ENCODE results near the gene SESN1.

SESN1 gene

GRCh38 chr6:108969776-108970175, 124.9 kb downstream of the SESN1 start:
- Histone ChIP-seq H3K27ac (peak overlapping the region in 5 of 11 experiments; percentile 88 to 98 (median 95); a peak in 8 of 22 replicates), H3K36me3 (peaks cover 0 to 6% (median 0%) of the 10 kb centered on the region in 11 experiments; a peak in 3 of 22 replicates), H4K20me1 (no peaks in the 10 kb centered on the region), H3K4me1 (peaks cover 29 to 75% (median 53%) of the 10 kb centered on the region in 10 experiments), H3K9me3 (replicated peaks in 1 of 11) (peaks cover 0 to 27% (median 0%) of the 10 kb centered on the region in 11 experiments; a peak in 8 of 22 replicates), H3K4me2 (peak overlapping the region in 7 of 11 experiments; percentile 11 to 86 (median 81); a peak in 11 of 22 replicates), H3K9ac (no peak overlapping the region; a peak in 1 of 22 replicates), H3K27me3 (no peaks in the 10 kb centered on the region), H3K4me3 (no peak overlapping the region)
- TF ChIP-seq Cebpa-rat (IDR thresholded peaks at IDR 0.05) = no peak

GRCh38 chr6:108968325-108969316, 126.0 kb downstream of the SESN1 start:
- no peaks in the 10 kb centered on the region; a peak in 1 of 22 replicates for H3K36me3 ChIP-seq
- H3K4me2 ChIP-seq = peak overlapping the region; percentile 71 to 92 (median 83); a peak in 21 of 22 replicates

GRCh38 chr6:108966855-108967755, 127.5 kb downstream of the SESN1 start:
- Histone ChIP-seq H3K4me3 (peak overlapping the region in 7 of 10 experiments; percentile 6 to 61 (median 48); a peak in 12 of 20 replicates), H3K27ac (peak overlapping the region; percentile 79 to 98 (median 88)), H4K20me1 (no peaks in the 10 kb centered on the region), H3K9ac (peak overlapping the region; percentile 72 to 89 (median 78)), H3K27me3 (no peaks in the 10 kb centered on the region), H3K36me3 (no peaks in the 10 kb centered on the region), H3K4me2 (peak overlapping the region; percentile 71 to 92 (median 83)), H3K9me3 (replicated peaks in 1 of 11) (peaks cover 0 to 4% (median 0%) of the 10 kb centered on the region in 11 experiments; a peak in 2 of 22 replicates), H3K4me1 (peaks cover 29 to 84% (median 61%) of the 10 kb centered on the region in 10 experiments)
- TF ChIP-seq Cebpa-rat (IDR thresholded peaks at IDR 0.05) = peak in 9 of 11 experiments; percentile 67 to 82 (median 78); a peak in 14 of 22 replicates

More at GRCh38 chr6:108968325-108969316, 126.0 kb downstream of the SESN1 start:
- peaks cover 0 to 16% (median 0%) of the 10 kb centered on the region in 11 experiments; a peak in 8 of 22 replicates for H3K9me3 ChIP-seq (replicated peaks in 1 of 11)
- peak overlapping the region; percentile 79 to 98 (median 88) for H3K27ac ChIP-seq
- H3K27me3 ChIP-seq = no peaks in the 10 kb centered on the region
- peaks cover 29 to 81% (median 57%) of the 10 kb centered on the region in 10 experiments for H3K4me1 ChIP-seq
- H3K9ac ChIP-seq = peak overlapping the region; percentile 4 to 89 (median 73); a peak in 15 of 22 replicates
- H3K4me3 ChIP-seq = no peak overlapping the region
- no peak for TF ChIP-seq Cebpa-rat (IDR thresholded peaks at IDR 0.05)
- H4K20me1 ChIP-seq = no peaks in the 10 kb centered on the region

GRCh38 chr6:108966251-108966650, 128.4 kb downstream of the SESN1 start:
- H3K36me3 ChIP-seq = no peaks in the 10 kb centered on the region
- H4K20me1 ChIP-seq = no peaks in the 10 kb centered on the region
- TF ChIP-seq Cebpa-rat (IDR thresholded peaks at IDR 0.05) = no peak
- H3K27me3 ChIP-seq = no peaks in the 10 kb centered on the region
- H3K9ac ChIP-seq = peak overlapping the region; percentile 72 to 89 (median 78); a peak in 21 of 22 replicates
- H3K4me2 ChIP-seq = peak overlapping the region; percentile 71 to 92 (median 83)
- no peaks in the 10 kb centered on the region for H3K9me3 ChIP-seq (replicated peaks in 1 of 11)
- peak overlapping the region; percentile 79 to 98 (median 88); a peak in 21 of 22 replicates for H3K27ac ChIP-seq
- H3K4me1 ChIP-seq = peaks cover 29 to 75% (median 58%) of the 10 kb centered on the region in 10 experiments
- peak overlapping the region in 6 of 10 experiments; percentile 18 to 61 (median 50); a peak in 11 of 20 replicates for H3K4me3 ChIP-seq

- H3K4me3 ChIP-seq = no peak overlapping the region
- H3K36me3 ChIP-seq = no peaks in the 10 kb centered on the region
- no peak overlapping the region for H3K27ac ChIP-seq
- H3K4me2 ChIP-seq = no peak overlapping the region
- no peak for TF ChIP-seq Cebpa-rat (IDR thresholded peaks at IDR 0.05)
- H3K4me1 ChIP-seq = peaks cover 37 to 71% (median 54%) of the 10 kb centered on the region in 10 experiments
- no peaks in the 10 kb centered on the region for H3K9me3 ChIP-seq (replicated peaks in 1 of 11)
- no peaks in the 10 kb centered on the region for H3K27me3 ChIP-seq
- H3K9ac ChIP-seq = no peak overlapping the region
- H4K20me1 ChIP-seq = no peaks in the 10 kb centered on the region
Observed at GRCh38 chr6:108961985-108962384, 132.7 kb downstream of the SESN1 start.

GRCh38 chr6:108961077-108961476, 133.6 kb downstream of the SESN1 start:
- Histone ChIP-seq H3K9me3 (replicated peaks in 1 of 11) (no peaks in the 10 kb centered on the region), H4K20me1 (no peaks in the 10 kb centered on the region), H3K4me3 (no peak overlapping the region), H3K4me2 (no peak overlapping the region; a peak in 1 of 22 replicates), H3K27me3 (no peaks in the 10 kb centered on the region), H3K9ac (no peak overlapping the region), H3K27ac (peak overlapping the region in 5 of 11 experiments; percentile 3 to 60 (median 29); a peak in 5 of 22 replicates), H3K36me3 (no peaks in the 10 kb centered on the region), H3K4me1 (peaks cover 28 to 62% (median 46%) of the 10 kb centered on the region in 10 experiments)
- TF ChIP-seq Cebpa-rat (IDR thresholded peaks at IDR 0.05) = no peak

- Histone ChIP-seq H3K9ac (no peak overlapping the region), H3K9me3 (replicated peaks in 1 of 11) (no peaks in the 10 kb centered on the region), H3K27ac (peak overlapping the region in 7 of 11 experiments; percentile 3 to 60 (median 40); a peak in 7 of 22 replicates), H3K4me1 (peaks cover 25 to 62% (median 45%) of the 10 kb centered on the region in 10 experiments), H3K4me3 (no peak overlapping the region), H4K20me1 (no peaks in the 10 kb centered on the region), H3K36me3 (no peaks in the 10 kb centered on the region), H3K27me3 (no peaks in the 10 kb centered on the region), H3K4me2 (peak overlapping the region in 7 of 11 experiments; percentile 73 to 90 (median 86); a peak in 10 of 22 replicates)
- no peak for TF ChIP-seq Cebpa-rat (IDR thresholded peaks at IDR 0.05)
Observed at GRCh38 chr6:108960601-108961000, 134.0 kb downstream of the SESN1 start.

GRCh38 chr6:108959972-108960582, 134.6 kb downstream of the SESN1 start:
- Histone ChIP-seq H4K20me1 (no peaks in the 10 kb centered on the region), H3K27me3 (no peaks in the 10 kb centered on the region), H3K27ac (peak overlapping the region in 9 of 11 experiments; percentile 15 to 60 (median 49); a peak in 13 of 22 replicates), H3K9ac (peak overlapping the region in 1 of 11 experiments; percentile 12; a peak in 1 of 22 replicates), H3K4me1 (peaks cover 22 to 62% (median 48%) of the 10 kb centered on the region in 10 experiments), H3K36me3 (no peaks in the 10 kb centered on the region), H3K9me3 (replicated peaks in 1 of 11) (no peaks in the 10 kb centered on the region), H3K4me3 (no peak overlapping the region; a peak in 1 of 20 replicates), H3K4me2 (peak overlapping the region; percentile 52 to 90 (median 77))
- TF ChIP-seq Cebpa-rat (IDR thresholded peaks at IDR 0.05) = no peak
